K562 (cell line): Measurements from ENCODE around the gene GNAT2. TPM values are rescaled to one million over a fixed set of nuclear protein-coding genes. Genes with fewer than 3 reads are reported as not detected.

Source experiments
- CAMTA2 ChIP-seq: fragments of 250-450 bp; sonication (Bioruptor Pico); conservative IDR thresholded peaks from 2 replicates; pipeline ENCODE4 v1.5.1; 2022
- IFI16 ChIP-seq: fragments of 250-450 bp; sonication (Bioruptor Pico); IDR thresholded peaks from 2 replicates; pipeline ENCODE4 v2.1.2; 2022; ENCODE audit warnings: mild to moderate bottlenecking, inconsistent platforms
- ILF3 ChIP-seq: fragments of 450-650 bp; IDR thresholded peaks from 2 replicates; pipeline ENCODE4 v1.6.1; 2018; ENCODE audit warnings: antibody characterized with exemption, mild to moderate bottlenecking, moderate library complexity, borderline replicate concordance
- KLF1 ChIP-seq: fragments of 450-650 bp; IDR thresholded peaks from 2 replicates; pipeline ENCODE4 v1.6.1; 2016; ENCODE audit warnings: missing genetic modification characterization, missing compliant biosample characterization
- MAFF ChIP-seq: IDR thresholded peaks from 2 replicates; pipeline ENCODE4 v1.6.1; 2012; ENCODE audit warnings: low read length, improper control_type of control experiment
- PHF21A ChIP-seq: fragments of 450-650 bp; IDR thresholded peaks from 2 replicates; pipeline ENCODE4 v1.6.1; 2017; ENCODE audit warnings: low read depth, borderline replicate concordance
- PTRF ChIP-seq: fragments of 450-650 bp; IDR thresholded peaks from 2 replicates; pipeline ENCODE4 v1.6.1; 2016; ENCODE audit warnings: mild to moderate bottlenecking, missing genetic modification characterization, missing compliant biosample characterization
- RBBP5 ChIP-seq: fragments of 200-600 bp; sonication (generic); IDR thresholded peaks from 2 replicates; pipeline ENCODE4 v1.6.1; 2012; ENCODE audit warnings: borderline replicate concordance, mild to moderate bottlenecking, low read length, control low read depth, inconsistent platforms; ENCODE audit not compliant: insufficient read depth, poor library complexity, severe bottlenecking
- RBM22 ChIP-seq: fragments of 200-400 bp; formaldehyde crosslinking; IDR thresholded peaks from 2 replicates; pipeline ENCODE4 v1.6.1; 2018; ENCODE audit warnings: low read length, low read depth; ENCODE audit not compliant: poor library complexity, severe bottlenecking
- SIN3A ChIP-seq, 2 experiments: fragments of 150-350 bp in 1 of 2; IDR thresholded peaks; 2 replicates each; pipeline ENCODE4 v1.6.1; 2011 to 2016; ENCODE audit warnings: borderline replicate concordance in 2 of 2, low read depth in 2 of 2, low read length in 2 of 2, mild to moderate bottlenecking in 2 of 2, moderate library complexity in 2 of 2; ENCODE audit not compliant: control insufficient read depth in 1 of 2
- SMAD1 ChIP-seq: fragments of 150-350 bp; IDR thresholded peaks from 2 replicates; pipeline ENCODE4 v1.6.1; 2014; ENCODE audit warnings: low read length, low read depth; ENCODE audit not compliant: partially characterized antibody
- TOE1 ChIP-seq, 2 experiments: fragments of 450-650 bp in 1 of 2; sonication (generic) in 1 of 2; formaldehyde crosslinking in 1 of 2; IDR thresholded peaks; 2 replicates each; pipeline versions ENCODE4 v1.7.1 to v1.8.0; 2016 to 2022; ENCODE audit warnings: borderline replicate concordance in 2 of 2, mild to moderate bottlenecking in 2 of 2, antibody characterized with exemption in 1 of 2, inconsistent platforms in 1 of 2, low read depth in 1 of 2, missing genetic modification reagents in 1 of 2, moderate library complexity in 1 of 2
- ZNF282 ChIP-seq: sonication (generic); formaldehyde crosslinking; IDR thresholded peaks from 2 replicates; pipeline ENCODE4 v1.8.1; 2023; ENCODE audit warnings: missing genetic modification reagents
- ZNF551 ChIP-seq: fragments of 250-450 bp; sonication (Bioruptor Pico); IDR thresholded peaks from 2 replicates; pipeline ENCODE4 v1.5.0; 2021; ENCODE audit warnings: mild to moderate bottlenecking, moderate library complexity
- ZNF584 ChIP-seq: fragments of 200-800 bp; sonication (Bioruptor generic); IDR thresholded peaks from 2 replicates; pipeline ENCODE4 v1.6.1; 2016; ENCODE audit warnings: low read depth, mild to moderate bottlenecking, missing genetic modification characterization, missing compliant biosample characterization
- ZNF586 ChIP-seq: fragments of 450-650 bp; formaldehyde crosslinking; conservative IDR thresholded peaks from 2 replicates; pipeline ENCODE4 v1.4.0; 2020; ENCODE audit warnings: mild to moderate bottlenecking, moderate library complexity
- ZNF695 ChIP-seq: fragments of 450-650 bp; formaldehyde crosslinking; IDR thresholded peaks from 2 replicates; pipeline ENCODE4 v1.4.0; 2020; ENCODE audit warnings: mild to moderate bottlenecking, moderate library complexity
- polyA plus RNA-seq, 8 experiments: library from polyadenylated mRNA; depleted of rRNA in 4 of 8; stranded (reverse) in 5 of 8; unstranded in 3 of 8; fragments of >200 nt; fragmentation: Nextera tagmentation in 2 of 8; fragmentation: Illumina TruSeq in 1 of 8; extraction: Ambion mirVana in 2 of 8; extraction: Trizol in 1 of 8; gene quantifications; 2 replicates each; pipeline versions ENCODE4 v1.2.1 to v1.2.3, GENCODE V29; 2011 to 2014; ENCODE audit warnings: inconsistent platforms in 1 of 8, missing spikeins in 1 of 8
- total RNA-seq, 7 experiments: library from RNA; depleted of rRNA in 6 of 7; stranded (reverse); fragments of >200 nt in 6 of 7; fragmentation: Illumina TruSeq in 2 of 7; extraction: Trizol in 2 of 7; gene quantifications; 2 replicates each; pipeline versions ENCODE4 v1.2.1 to v1.2.3, GENCODE V29; 2011 to 2021; ENCODE audit warnings: low replicate concordance in 1 of 7
- TF ChIP-seq, protein P1 (sequence below): IDR thresholded peaks from 2 replicates; pipeline ENCODE4 v1.6.1; 2011; ENCODE audit warnings: borderline replicate concordance, low read depth, mild to moderate bottlenecking, moderate library complexity, low read length; ENCODE audit not compliant: insufficient read depth, poor library complexity, severe bottlenecking
- TF ChIP-seq, protein P2 (sequence below): fragments of 250-450 bp; sonication (Bioruptor Pico); IDR thresholded peaks from 2 replicates; pipeline ENCODE4 v1.4.0; 2020; ENCODE audit warnings: mild to moderate bottlenecking
- TF ChIP-seq, protein P3 (sequence below), 2 experiments: fragments of 200-800 bp in 1 of 2; sonication (Bioruptor generic) in 1 of 2; sonication (generic) in 1 of 2; formaldehyde crosslinking in 1 of 2; IDR thresholded peaks in 1 of 2; conservative IDR thresholded peaks in 1 of 2; 2 replicates each; pipeline versions ENCODE4 v1.5.0 to v1.6.1; 2016 to 2020; ENCODE audit warnings: missing compliant biosample characterization in 1 of 2, missing genetic modification characterization in 1 of 2, missing genetic modification reagents in 1 of 2

GNAT2 gene
- total and polyA plus RNA-seq, 9 of the 15 experiments (the other 6 are each of a cell fraction or from before 2014, with no cell fraction given), result 0.06 to 0.52 (median 0.24) TPM; not detected in 1

DNA sequence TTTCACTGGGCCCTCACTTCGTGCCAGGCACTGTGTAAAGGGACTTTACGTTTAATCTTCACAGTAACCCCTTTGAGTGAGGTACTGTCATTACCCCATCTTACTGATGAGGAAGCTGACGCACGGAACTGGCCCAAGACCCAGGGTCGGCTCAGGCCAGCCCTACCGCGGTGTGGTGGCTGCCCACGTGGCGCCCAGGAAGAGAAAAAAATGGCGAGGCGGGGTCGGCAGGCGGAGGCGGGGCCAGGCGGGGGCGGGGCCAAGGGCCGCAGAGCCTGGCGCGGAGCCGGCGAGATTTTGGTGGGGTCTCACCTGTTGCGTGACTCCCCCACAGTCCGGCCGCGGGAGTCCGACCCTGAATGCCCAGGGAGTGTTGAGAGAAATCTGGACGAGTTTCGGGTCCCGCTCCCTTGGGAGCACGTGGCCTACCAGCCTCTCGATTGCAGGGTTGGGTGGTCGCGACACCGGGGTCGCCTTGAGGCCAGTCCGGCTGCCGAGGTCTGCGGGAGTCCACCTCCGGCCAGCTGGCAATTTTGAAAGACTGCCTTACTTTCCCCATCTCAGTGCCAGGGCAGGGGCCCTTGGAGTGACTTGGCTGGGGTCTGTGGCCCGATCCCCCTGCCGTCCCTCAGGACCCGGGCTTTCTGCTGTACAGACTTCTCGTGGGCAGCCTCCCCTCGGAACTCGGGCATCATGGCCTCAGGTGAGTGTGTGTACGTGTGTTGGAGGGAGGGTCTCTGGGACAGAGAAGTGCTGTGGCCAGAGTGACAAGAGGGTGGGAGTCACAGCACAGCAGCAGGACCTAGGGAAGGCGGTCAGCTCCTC lies at the start of gene GNAT2, which contains the start of gene AMPD2 (continued):
- peak; percentile 36; the same call in 1 of the 2 replicates for TF ChIP-seq TOE1 (IDR thresholded peaks at IDR 0.05; ENCODE audit: borderline replicate concordance)
- no peak for TF ChIP-seq TOE1 (CRISPR knock-in tag; IDR thresholded peaks at IDR 0.05; ENCODE audit: borderline replicate concordance, low read depth)
- 0 out of 2 replicates have a peak, but pooled peaks have one; percentile 63 for TF ChIP-seq ZNF282 (CRISPR knock-in tag)
- TF ChIP-seq KLF1 (tag), result 0 out of 2 replicates have a peak, but pooled peaks have one; percentile 23
- no peak for TF ChIP-seq PTRF
- TF ChIP-seq SMAD1, result peak; percentile 69
- no peak for TF ChIP-seq MAFF
- TF ChIP-seq ZNF584, result no peak
- TF ChIP-seq CAMTA2 (CRISPR knock-in tag), result peak; percentile 52; the same call in 1 of the 2 replicates
- TF ChIP-seq, protein P1, sequence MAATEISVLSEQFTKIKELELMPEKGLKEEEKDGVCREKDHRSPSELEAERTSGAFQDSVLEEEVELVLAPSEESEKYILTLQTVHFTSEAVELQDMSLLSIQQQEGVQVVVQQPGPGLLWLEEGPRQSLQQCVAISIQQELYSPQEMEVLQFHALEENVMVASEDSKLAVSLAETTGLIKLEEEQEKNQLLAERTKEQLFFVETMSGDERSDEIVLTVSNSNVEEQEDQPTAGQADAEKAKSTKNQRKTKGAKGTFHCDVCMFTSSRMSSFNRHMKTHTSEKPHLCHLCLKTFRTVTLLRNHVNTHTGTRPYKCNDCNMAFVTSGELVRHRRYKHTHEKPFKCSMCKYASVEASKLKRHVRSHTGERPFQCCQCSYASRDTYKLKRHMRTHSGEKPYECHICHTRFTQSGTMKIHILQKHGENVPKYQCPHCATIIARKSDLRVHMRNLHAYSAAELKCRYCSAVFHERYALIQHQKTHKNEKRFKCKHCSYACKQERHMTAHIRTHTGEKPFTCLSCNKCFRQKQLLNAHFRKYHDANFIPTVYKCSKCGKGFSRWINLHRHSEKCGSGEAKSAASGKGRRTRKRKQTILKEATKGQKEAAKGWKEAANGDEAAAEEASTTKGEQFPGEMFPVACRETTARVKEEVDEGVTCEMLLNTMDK, result no peak
- TF ChIP-seq, protein P2, sequence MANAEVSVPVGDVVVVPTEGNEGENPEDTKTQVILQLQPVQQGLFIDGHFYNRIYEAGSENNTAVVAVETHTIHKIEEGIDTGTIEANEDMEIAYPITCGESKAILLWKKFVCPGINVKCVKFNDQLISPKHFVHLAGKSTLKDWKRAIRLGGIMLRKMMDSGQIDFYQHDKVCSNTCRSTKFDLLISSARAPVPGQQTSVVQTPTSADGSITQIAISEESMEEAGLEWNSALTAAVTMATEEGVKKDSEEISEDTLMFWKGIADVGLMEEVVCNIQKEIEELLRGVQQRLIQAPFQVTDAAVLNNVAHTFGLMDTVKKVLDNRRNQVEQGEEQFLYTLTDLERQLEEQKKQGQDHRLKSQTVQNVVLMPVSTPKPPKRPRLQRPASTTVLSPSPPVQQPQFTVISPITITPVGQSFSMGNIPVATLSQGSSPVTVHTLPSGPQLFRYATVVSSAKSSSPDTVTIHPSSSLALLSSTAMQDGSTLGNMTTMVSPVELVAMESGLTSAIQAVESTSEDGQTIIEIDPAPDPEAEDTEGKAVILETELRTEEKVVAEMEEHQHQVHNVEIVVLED (CRISPR knock-in tag), result no peak
- TF ChIP-seq PHF21A, result 0 out of 2 replicates have a peak, but pooled peaks have one; percentile 53
- no peak for TF ChIP-seq ZNF695 (CRISPR knock-in tag)
- no peak for TF ChIP-seq ZNF551 (CRISPR knock-in tag)
- TF ChIP-seq, protein P3, sequence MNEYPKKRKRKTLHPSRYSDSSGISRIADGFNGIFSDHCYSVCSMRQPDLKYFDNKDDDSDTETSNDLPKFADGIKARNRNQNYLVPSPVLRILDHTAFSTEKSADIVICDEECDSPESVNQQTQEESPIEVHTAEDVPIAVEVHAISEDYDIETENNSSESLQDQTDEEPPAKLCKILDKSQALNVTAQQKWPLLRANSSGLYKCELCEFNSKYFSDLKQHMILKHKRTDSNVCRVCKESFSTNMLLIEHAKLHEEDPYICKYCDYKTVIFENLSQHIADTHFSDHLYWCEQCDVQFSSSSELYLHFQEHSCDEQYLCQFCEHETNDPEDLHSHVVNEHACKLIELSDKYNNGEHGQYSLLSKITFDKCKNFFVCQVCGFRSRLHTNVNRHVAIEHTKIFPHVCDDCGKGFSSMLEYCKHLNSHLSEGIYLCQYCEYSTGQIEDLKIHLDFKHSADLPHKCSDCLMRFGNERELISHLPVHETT (CRISPR knock-in tag; conservative IDR thresholded peaks at IDR 0.05 in 1 of 2, IDR thresholded peaks at IDR 0.05 in 1 of 2), result peak in 1 of 2 experiments; percentile 38; a peak in 3 of 4 replicates
- TF ChIP-seq SIN3A (IDR thresholded peaks at IDR 0.05; ENCODE audit: borderline replicate concordance in 2 of 2, control insufficient read depth in 1 of 2, low read depth in 2 of 2, low read length in 2 of 2), result peak; percentile 65 to 89; a peak in 3 of 4 replicates
- no peak for TF ChIP-seq IFI16
- no peak for TF ChIP-seq ZNF586
- no peak for TF ChIP-seq ILF3
- no peak for TF ChIP-seq RBBP5
- TF ChIP-seq RBM22, result no peak
